HG02970 (cell line): ENCODE data around the gene STARD13.

Experiments
- ATAC-seq: cut with Tn5 transposase; IDR thresholded peaks from one replicate; pipeline ENCODE4 v1.9.1; 2021; ENCODE audit warnings: mild to moderate bottlenecking, moderate library complexity, moderate number of reproducible peaks; ENCODE audit not compliant: unreplicated experiment, low FRiP score

STARD13 gene, protein sequence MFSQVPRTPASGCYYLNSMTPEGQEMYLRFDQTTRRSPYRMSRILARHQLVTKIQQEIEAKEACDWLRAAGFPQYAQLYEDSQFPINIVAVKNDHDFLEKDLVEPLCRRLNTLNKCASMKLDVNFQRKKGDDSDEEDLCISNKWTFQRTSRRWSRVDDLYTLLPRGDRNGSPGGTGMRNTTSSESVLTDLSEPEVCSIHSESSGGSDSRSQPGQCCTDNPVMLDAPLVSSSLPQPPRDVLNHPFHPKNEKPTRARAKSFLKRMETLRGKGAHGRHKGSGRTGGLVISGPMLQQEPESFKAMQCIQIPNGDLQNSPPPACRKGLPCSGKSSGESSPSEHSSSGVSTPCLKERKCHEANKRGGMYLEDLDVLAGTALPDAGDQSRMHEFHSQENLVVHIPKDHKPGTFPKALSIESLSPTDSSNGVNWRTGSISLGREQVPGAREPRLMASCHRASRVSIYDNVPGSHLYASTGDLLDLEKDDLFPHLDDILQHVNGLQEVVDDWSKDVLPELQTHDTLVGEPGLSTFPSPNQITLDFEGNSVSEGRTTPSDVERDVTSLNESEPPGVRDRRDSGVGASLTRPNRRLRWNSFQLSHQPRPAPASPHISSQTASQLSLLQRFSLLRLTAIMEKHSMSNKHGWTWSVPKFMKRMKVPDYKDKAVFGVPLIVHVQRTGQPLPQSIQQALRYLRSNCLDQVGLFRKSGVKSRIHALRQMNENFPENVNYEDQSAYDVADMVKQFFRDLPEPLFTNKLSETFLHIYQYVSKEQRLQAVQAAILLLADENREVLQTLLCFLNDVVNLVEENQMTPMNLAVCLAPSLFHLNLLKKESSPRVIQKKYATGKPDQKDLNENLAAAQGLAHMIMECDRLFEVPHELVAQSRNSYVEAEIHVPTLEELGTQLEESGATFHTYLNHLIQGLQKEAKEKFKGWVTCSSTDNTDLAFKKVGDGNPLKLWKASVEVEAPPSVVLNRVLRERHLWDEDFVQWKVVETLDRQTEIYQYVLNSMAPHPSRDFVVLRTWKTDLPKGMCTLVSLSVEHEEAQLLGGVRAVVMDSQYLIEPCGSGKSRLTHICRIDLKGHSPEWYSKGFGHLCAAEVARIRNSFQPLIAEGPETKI

DNA sequence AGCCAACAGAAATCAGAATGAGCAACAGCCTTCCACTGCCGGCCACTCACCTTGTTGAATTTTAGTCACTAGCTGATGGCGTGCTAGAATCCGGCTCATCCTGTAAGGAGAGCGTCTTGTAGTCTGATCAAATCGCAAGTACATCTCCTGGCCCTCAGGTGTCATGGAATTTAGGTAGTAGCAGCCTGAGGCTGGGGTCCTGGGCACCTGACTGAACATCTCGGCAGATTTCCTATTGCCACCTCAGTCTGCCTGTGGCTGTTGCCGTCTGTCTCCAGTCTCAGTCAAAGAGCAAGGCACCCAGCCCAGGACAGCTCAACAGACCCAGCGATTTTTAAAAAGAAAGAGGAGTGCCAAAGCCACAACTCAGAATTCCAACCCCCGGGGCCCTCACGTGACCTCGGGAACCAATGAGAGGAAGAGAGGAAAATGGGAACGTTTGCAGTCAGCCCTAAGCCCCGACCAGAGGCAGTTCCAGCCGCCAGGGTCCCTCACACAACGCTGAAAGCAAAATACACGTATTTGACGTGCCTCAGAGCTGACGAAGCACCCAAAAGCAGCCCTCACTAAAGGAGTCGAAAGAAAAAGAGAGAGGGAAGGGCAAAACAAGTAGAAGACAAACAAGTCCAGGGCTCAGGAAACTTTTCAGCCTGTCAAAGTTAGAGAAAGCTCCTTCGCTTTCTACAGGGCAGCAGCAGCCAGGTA lies at the start of gene STARD13:
Gene STARD13, minus strand, starts transcription at position 336 of the 705 bp plus-strand sequence. Its CDS starts 117 bp downstream, at position 219.
- no peak for ATAC-seq

DNA sequence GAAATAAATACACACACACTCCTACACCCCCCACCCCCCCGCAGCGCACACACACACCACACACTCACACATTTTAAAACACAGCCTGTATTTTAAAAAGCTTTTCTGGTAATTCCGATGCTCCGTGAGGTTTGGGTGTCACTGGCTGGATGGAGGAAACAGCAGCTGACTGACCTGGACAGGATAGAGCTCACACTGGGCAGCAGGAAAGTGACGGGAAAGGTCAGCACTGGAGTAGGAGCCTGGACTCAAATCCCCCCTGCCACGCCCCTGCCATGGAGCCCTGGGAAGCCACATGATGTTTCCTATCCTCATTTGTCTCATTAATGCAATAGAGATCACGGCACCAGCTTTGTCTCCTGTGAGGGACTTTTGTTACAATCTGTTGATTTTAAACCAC lies 49.3 kb upstream of the STARD13 start:
- no peak for ATAC-seq

DNA sequence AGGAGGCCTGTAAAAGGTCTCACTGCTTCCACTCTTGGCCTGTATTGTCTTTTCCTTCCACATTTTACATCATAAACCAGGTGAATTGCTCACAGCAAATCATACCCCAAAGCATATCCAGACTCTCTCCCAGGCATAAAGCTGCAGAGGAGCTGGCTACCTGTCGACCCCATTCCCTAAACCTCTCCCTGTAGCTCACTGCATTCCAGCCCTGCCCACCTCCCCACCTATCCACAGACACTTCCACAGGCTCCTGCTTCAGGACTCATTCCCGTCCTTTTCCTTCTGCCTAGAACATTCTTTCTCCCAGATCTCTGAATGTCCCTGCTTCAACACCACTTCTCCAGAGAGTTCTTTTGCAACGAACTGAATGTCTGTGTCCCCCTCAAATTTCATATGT lies 46.4 kb upstream of the STARD13 start:
- ATAC-seq, result no peak

DNA sequence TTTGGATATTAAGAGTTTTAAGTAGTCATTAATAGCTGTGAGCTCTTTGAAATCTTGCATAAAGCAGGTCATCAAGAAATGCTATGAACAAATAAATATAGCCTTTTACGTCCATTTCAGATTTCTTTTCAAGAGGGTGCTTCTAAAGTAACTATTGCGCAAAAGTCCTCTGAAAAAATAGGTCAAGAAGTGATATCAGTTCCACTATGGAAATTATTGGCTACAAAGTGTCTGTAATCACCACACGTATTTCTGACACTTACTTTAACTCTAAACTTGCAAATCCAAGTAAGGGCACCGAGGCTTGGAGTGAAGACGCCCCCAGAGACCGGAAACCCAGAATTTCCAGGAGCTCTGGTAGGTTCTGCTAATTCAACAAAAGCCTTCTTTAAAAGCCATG lies 44.9 kb upstream of the STARD13 start:
- ATAC-seq, result no peak

DNA sequence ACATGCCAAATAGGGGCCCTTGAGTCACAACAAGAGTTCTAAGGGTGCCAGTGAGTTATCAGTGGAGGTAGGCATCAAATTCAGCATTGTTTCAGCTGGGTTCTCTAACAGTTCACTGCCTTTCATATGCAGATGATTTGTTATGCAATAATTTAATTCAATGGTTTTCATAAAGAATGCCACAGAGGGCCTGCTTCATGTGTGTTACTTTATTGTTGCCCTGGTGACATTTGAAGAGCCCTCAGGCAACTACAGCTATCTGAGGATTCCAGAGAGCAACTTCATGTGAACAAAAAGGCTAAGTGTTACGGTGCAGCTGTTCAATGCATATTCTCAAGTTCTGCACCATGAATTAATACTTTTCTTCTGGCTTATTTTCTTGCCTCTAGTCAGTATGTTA lies 43.1 kb upstream of the STARD13 start:
- no peak for ATAC-seq

DNA sequence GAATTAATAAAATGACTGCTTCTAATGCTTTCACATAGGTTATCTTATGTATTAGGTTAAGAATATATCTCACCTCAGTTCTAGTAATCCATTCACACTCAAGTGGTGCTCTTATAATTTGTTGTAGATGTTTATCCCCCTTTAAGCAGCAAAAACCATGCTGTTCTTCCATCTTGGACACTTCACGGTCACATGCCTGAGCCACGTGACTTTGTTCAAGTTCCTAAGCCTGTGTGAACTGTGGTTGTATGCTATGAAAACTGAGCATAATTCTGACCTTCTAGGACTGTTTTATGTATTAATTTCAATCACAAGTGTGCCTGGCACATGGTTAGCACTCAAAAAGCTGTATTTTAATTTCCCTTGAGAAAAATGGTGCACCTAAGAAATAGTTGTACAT lies 41.2 kb upstream of the STARD13 start:
- no peak for ATAC-seq

DNA sequence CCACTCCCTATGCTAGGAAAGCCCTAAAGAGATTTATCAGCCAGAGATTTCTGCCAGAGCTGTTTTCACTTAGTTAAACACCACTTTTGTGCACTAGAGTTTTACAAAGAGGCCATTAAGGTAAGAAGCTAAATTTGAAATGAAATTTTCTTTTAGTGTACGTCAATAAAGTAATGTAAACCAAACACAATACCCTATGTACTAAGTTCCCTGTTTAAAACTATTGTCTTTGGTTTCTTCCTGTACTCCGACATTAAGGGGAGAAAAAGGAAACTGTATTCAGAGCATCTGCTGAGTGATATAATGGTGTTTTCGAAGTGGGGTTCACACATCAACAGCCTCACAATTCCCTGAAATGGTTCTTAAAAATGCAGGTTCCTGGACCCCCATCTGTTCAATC lies 40.7 kb upstream of the STARD13 start:
- ATAC-seq, result no peak

DNA sequence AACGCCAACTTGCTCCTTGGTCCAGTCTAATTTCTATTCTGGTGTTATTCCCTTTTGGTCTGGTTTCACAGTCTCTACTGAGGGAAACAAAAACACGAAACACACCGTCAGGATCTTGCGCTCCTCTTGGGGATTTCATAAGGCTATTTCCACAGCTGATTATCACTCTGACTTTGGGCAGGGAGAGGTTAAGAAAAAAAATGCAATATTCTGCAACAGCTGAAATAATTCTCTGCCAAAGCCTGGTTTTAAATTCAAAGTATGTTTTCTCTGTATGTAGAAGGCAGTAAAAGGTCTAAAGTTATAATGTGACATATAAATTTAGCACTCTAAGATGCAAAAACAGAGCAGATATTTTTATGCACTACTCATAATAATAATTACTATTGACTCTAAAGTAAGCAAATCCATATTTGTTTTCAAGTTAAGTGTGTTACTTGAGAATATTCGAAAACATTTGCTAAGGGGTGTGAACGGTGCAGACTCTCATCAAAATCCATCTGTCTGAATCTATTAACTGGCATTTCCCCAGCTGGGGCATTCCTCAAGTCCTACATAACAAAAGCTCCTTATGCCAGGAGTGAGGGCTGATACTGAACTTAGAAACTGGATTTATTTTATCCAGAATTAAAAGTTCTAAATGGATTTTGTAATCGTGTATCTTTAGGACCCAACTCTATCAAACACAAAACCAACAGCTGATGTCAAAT lies 38.4 kb upstream of the STARD13 start:
- no peak for ATAC-seq

DNA sequence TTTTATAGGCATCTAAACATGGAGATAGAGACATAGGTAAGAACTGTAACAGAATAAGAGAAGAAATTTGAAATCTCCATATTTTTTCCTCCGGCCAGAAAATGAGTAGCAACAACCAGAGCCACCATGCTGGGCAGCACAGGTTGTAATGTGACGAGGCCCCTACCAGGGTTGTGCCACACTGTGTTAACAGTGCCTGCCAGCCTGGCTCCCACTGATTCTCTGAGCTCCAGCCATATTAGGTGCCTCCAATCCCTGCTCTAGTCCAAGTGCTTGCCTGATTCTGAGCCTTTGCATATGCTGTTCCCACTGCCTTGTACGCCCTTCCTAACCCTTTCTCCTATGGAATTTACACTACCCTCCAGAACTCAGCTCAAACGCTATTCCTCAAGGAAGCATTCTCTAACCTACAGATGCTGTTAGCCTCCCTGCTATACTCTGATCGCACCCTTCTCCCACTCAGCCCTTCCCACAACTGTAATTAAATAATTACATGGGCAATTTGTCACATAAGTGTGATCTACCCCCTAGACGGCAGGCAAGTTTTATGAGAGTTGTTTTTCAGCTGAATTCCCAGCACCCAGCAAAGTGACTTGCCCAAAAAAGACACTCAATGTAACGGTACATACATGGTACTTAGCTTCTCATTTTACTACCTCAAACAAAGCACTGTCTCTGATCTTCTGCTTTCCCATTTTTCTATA lies 37.6 kb upstream of the STARD13 start:
- ATAC-seq, result no peak

DNA sequence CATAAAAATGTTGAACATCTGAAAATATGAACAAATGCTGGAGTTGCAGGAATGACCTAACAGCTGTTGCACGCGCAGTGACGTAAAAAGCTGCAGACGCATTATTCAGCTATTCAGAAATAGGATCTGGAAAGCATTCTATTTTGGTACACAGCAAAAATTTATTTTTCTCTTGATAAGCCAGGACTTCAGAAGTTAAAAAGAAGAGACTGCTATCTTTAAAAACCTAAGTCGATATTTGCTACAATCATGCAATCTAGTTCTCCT lies 36.9 kb upstream of the STARD13 start:
- ATAC-seq, result no peak

DNA sequence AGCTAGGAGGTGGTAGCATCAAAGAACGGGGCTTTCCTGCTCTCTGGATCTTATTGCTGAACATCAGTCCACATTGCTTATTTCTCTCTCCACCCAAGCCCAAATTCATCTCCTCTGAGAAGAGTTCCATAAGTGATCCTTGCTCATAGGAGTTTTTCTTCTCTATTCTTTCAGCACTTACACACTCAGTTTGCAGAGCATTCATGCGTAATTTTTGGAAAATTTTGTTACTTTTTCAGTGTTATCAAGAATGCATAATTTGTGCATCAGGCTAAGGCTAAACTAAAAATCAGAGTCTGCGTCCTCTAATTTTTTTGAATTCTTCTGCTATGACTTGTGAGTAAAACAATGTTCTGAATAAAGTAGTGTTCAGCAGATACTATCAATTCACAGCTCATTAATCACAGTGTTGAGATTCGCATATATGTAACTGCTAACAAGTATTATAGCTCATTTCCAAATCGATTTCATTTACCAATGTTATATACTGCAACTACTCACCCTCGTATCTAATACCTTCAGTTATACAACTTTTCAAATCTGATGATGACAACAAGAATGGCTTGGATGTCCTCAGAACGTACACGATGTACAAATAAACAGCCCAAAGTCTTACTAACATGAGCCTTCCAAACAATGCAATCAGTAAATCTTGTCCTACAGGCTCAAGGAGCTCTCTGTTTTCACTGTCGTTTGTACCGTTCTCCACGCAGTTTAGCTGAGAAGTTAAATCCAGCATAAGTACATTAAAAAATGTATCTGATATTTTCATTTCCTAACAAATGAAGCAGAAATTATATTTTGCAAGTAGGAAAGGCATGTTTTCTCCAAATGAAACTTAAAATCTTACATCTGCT lies 36.4 kb upstream of the STARD13 start:
- ATAC-seq, result no peak

DNA sequence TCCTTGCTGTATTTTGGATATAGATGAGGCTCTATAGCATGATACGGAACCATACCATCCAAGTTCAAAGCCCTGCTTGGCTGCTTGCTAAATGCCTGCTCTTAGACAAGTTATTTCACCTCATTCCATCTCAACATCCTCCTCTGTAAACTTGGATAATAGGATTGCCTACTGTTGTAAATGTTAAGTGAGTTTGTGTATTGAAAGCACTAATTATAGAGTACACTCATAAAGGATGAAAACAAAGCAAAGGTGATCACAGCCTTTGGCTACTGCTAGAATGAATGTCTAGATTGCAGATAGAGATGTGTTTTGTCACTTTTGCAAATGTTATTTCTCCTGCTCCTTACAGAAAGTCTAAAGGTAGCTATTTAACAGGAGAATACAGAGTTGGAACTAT lies 34.3 kb upstream of the STARD13 start:
- no peak for ATAC-seq

DNA sequence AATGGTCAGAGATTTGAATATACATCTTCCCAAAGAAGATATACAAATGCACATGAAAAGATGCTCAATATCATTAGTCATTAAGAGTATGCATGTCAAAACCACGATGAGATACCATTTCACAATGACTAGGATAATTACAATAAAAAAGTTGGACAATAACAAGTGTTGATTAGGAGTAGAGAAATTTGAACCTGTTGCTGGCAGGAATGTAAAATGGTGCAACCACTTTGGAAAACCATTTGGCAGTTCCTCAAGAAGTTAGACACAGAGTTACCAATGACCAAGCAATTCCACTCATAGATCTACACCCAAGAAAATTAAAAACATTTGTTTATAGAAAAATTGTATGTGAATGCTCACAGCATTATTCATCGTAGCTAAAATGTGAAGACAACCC lies 33.2 kb upstream of the STARD13 start:
- ATAC-seq, result no peak

DNA sequence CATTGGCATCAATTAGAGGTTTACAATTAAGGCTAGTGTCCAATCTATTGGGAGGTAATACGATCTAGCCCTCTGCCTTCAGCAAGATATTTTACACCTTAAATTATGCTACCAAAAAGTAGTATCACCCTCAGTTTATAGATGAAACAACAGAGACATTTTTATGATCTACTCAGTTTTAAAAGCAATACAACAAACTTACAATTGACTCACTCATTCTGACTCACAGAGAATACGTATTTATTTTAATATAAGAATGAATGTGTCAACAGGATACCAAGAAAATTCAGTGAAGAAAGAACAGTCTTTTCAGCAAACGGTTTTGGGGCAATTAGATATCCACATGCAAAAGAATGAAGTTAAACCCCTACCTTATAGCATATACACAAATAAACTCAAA lies 32.5 kb upstream of the STARD13 start:
- no peak for ATAC-seq

DNA sequence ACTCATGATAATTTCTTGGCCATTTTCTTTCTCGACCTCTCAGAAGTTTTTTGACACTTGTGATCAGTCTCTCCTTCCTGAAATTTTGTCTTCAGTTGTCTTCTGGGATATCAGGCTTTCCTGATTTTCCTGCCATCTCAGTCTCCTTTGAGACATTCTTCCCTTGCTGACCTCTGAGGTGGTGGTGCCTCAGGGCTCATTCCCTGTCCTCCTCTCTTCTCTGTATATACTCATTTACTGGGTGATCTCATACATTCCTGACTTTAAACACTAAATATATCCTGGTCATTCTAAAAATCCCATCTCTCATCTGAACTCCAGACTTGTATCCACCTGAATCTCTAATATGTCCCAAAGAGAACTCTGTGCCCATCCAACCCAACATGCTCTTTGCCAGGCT lies 31.3 kb upstream of the STARD13 start:
- ATAC-seq, result no peak

DNA sequence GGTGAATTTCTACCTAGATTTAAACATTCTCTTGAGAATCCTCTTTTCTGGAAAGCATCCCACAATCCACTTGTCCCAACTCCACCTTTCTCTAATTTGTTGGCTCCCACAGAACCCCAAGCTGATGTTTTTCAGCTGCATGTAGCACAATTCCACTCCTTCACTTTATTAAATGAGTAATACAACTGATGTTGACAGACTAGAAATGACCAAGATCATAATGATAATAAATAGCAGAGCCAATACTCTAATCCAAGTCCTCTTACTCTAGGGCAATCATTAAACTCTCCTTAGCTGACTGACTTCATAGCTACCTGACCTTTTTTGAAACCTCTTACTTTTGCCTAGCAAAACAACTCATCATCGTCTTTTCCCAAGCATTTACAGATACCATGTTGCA lies 27.9 kb upstream of the STARD13 start:
- ATAC-seq, result no peak

DNA sequence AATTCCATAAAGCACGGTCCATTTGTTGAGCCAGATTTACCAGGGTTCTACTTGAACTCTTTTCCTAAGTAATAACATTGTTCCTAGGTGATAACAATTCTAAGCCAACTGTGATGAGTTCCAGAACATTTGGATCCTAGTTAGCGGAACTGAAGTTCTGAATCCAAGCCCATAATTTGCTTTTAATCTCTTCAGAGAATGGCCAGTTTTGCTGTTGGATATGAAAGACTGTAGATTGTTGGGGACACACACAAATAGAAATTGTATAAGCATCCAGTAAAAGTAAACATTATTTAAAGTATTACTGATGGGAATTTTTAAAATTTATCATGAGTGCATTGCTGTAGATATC lies 27.3 kb upstream of the STARD13 start:
- no peak for ATAC-seq

DNA sequence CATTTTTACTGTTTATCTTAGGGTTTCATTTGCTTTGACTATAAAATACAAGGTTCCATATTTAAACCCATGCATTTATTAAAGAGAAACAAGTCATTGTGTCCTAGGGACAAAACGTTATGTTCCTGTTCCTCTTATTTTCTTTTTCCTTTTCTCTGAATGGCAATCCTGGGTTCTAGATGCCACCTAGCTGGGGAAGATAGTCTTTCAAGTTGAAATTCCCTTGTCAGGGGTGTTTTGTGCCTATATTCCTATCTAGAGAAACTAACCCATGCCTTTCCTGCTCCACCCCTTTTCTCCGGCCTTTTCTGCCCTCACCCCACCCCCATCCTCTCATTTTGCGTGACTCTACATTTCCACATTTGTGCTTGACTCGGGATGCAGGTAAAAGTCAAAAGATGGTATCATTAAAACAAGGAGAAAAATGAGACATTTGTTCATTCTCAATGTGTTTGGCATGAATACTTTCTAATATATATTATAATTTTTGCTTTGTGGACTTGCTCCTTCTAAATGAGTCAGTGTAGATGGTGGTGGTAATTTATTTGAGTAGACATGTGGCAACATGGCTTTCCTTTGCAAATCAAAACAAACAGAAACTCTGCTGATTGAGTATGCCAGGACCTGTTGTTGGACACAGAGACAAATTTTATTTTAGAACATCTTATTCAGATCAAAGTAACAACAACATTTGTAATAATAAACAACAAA lies 26.8 kb upstream of the STARD13 start:
- ATAC-seq, result no peak
